PFSK-1 (cell line): Measurements from ENCODE around the gene TANGO2.

Experiments used
- POLR2AphosphoS5 ChIP-seq: IDR thresholded peaks from 2 replicates; pipeline ENCODE4 v1.6.1; 2012; ENCODE audit warnings: low read depth, mild to moderate bottlenecking, control low read depth, low read length, moderate library complexity
- REST ChIP-seq, 2 experiments: IDR thresholded peaks; 2 replicates each; pipeline versions ENCODE4 v1.6.1 to v1.8.0; 2011 to 2012; ENCODE audit warnings: low read depth in 2 of 2, low read length in 2 of 2, control low read depth in 1 of 2, inconsistent platforms in 1 of 2, mild to moderate bottlenecking in 1 of 2, moderate library complexity in 1 of 2; ENCODE audit not compliant: insufficient read depth in 1 of 2
- SIN3A ChIP-seq: IDR thresholded peaks from 2 replicates; pipeline ENCODE4 v1.6.1; 2012; ENCODE audit warnings: mild to moderate bottlenecking, low read length, moderate library complexity, borderline replicate concordance; ENCODE audit not compliant: insufficient read depth
- TAF1 ChIP-seq: IDR thresholded peaks from 2 replicates; pipeline ENCODE4 v1.6.1; 2012; ENCODE audit warnings: low read length, control low read depth, borderline replicate concordance; ENCODE audit not compliant: insufficient read depth

- TF ChIP-seq REST (IDR thresholded peaks at IDR 0.05; ENCODE audit: insufficient read depth in 1 of 2, low read depth in 2 of 2, low read length in 2 of 2) (no peak), TAF1 (no peak), POLR2AphosphoS5 (no peak), SIN3A (no peak)
These were observed 94.9 kb downstream of the TANGO2 start, which contains the start of gene RANBP1 for GRCh38 chr22:20115691-20116375.
